PC-9 (cell line): ENCODE measurements around the gene EIF2B1. TPM values are rescaled to one million over a fixed set of nuclear protein-coding genes. Genes with fewer than 3 reads are reported as not detected.

Source experiments
- BruUV-seq: library from RNA; stranded (reverse); fragments of 400-500 nt; replicated peaks from 2 replicates; lab custom pipeline; 2021; lab: Mats Ljungman, UMichigan
- CTCF ChIA-PET: fragments of 300-600 bp; sonication (Branson Sonifier 250); formaldehyde crosslinking; loops from one replicate; lab custom pipeline; 2022; ENCODE audit warnings: antibody characterized with exemption; lab: Charles Lee
- POLR2A ChIA-PET: fragments of 300-600 bp; sonication (Branson Sonifier 250); formaldehyde crosslinking; loops from one replicate; lab custom pipeline; 2022; ENCODE audit warnings: antibody characterized with exemption; ENCODE audit not compliant: unreplicated experiment; lab: Charles Lee
- DNase-seq, 2 experiments: peaks; one replicate each; pipeline versions ENCODE4 v3.0.0 to v3.0.0-alpha.2; 2015 to 2022; ENCODE audit warnings: mixed read lengths in 1 of 2
- H2AFZ ChIP-seq: fragments of 200-600 bp; sonication (generic); 2 replicates; pipeline ENCODE4 v1.8.1; 2017; ENCODE audit warnings: antibody characterized with exemption
- H3F3A ChIP-seq: fragments of 200-600 bp; sonication (generic); 2 replicates; pipeline ENCODE4 v1.8.1; 2017; ENCODE audit warnings: antibody characterized with exemption, mild to moderate bottlenecking, low read depth; ENCODE audit not compliant: insufficient read depth
- H3K27ac ChIP-seq: fragments of 200-600 bp; sonication (generic); 2 replicates; pipeline ENCODE4 v1.6.1; 2016; ENCODE audit warnings: mixed run types
- H3K27me3 ChIP-seq: fragments of 200-600 bp; sonication (generic); 2 replicates; pipeline ENCODE4 v1.6.1; 2016; ENCODE audit warnings: low read depth, mixed run types; ENCODE audit not compliant: insufficient read depth
- H3K36me3 ChIP-seq: fragments of 200-600 bp; sonication (generic); 2 replicates; pipeline ENCODE4 v1.6.1; 2016; ENCODE audit warnings: low read depth, mixed run types
- H3K4me1 ChIP-seq: fragments of 200-600 bp; sonication (generic); replicated peaks from 2 replicates; pipeline ENCODE4 v1.6.1; 2016; ENCODE audit warnings: mixed run types; ENCODE audit not compliant: insufficient read depth
- H3K4me2 ChIP-seq: fragments of 200-600 bp; sonication (generic); 2 replicates; pipeline ENCODE4 v1.6.1; 2017; ENCODE audit warnings: mixed run types
- H3K4me3 ChIP-seq: fragments of 200-600 bp; sonication (generic); 2 replicates; pipeline ENCODE4 v1.6.1; 2016; ENCODE audit warnings: mixed run types
- H3K79me2 ChIP-seq: fragments of 200-600 bp; sonication (generic); 2 replicates; pipeline ENCODE4 v1.6.1; 2017; ENCODE audit warnings: low read depth, mixed run types
- H3K9me2 ChIP-seq: fragments of 200-600 bp; sonication (generic); 2 replicates; pipeline ENCODE4 v1.8.1; 2017; ENCODE audit warnings: mild to moderate bottlenecking; ENCODE audit not compliant: insufficient read depth
- H3K9me3 ChIP-seq: fragments of 200-600 bp; sonication (generic); 2 replicates; pipeline ENCODE4 v1.8.1; 2016; ENCODE audit warnings: low read depth; ENCODE audit not compliant: insufficient read depth
- H4K20me1 ChIP-seq: fragments of 200-600 bp; sonication (generic); 2 replicates; pipeline ENCODE4 v1.8.1; 2017; ENCODE audit not compliant: insufficient read depth
- CTCF ChIP-seq: fragments of 200-600 bp; sonication (generic); conservative IDR thresholded peaks from 2 replicates; pipeline ENCODE4 v1.6.1; 2017; ENCODE audit warnings: mixed run types, antibody characterized with exemption, mild to moderate bottlenecking, moderate library complexity
- EZH2 ChIP-seq: fragments of 200-600 bp; sonication (generic); IDR thresholded peaks from 2 replicates; pipeline ENCODE4 v1.8.0; 2017; ENCODE audit warnings: antibody characterized with exemption, low read depth
- intact Hi-C: fragments of 100-400 bp; cut with micrococcal nuclease; formaldehyde crosslinking; loops from one replicate; pipeline ENCODE4 v1.10.0; 2022; ENCODE audit not compliant: unreplicated experiment
- total RNA-seq: library from RNA; stranded (reverse); gene quantifications from 2 replicates; pipeline ENCODE4 v1.2.3, GENCODE V29; 2021

The EIF2B1 gene
- total RNA-seq, 1 experiment from 2014 or later = 47.3 TPM

GRCh38 chr12:123617144-123617543 lies 16.3 kb downstream of the EIF2B1 start:
- peaks cover 6% of the 10 kb centered on the region for H4K20me1 ChIP-seq
- CTCF ChIA-PET = interaction anchor here (0.7 kb wide), 1 partner anchor 1035 kb away, joined by 10 read pairs; no protein-coding TSS in a partner anchor
- no peaks in the 10 kb centered on the region for H3K79me2 ChIP-seq
- TF ChIP-seq EZH2 (no peak), CTCF (no peak)
- H3K4me2 ChIP-seq = no peak overlapping the region
- H3K4me1 ChIP-seq = no peaks in the 10 kb centered on the region
- H2AFZ ChIP-seq = no peak overlapping the region
- BruUV-seq = no TSS peak
- H3K9me3 ChIP-seq = no peaks in the 10 kb centered on the region
- no peaks in the 10 kb centered on the region for H3K9me2 ChIP-seq
- H3K27ac ChIP-seq = no peak overlapping the region
- no peak for DNase-seq
- intact Hi-C loops = no loop called here
- H3K27me3 ChIP-seq = no peaks in the 10 kb centered on the region
- H3F3A ChIP-seq = peaks cover 8% of the 10 kb centered on the region; the same call in 1 of the 2 replicates
- POLR2A ChIA-PET = no interaction called here
- peaks cover 30% of the 10 kb centered on the region for H3K36me3 ChIP-seq
- no peak overlapping the region for H3K4me3 ChIP-seq

- no peak overlapping the region for H3K27ac ChIP-seq
- H3K9me2 ChIP-seq = no peaks in the 10 kb centered on the region
- H3F3A ChIP-seq = peaks cover 4% of the 10 kb centered on the region; the same call in 1 of the 2 replicates
- POLR2A ChIA-PET = no interaction called here
- H3K36me3 ChIP-seq = peaks cover 28% of the 10 kb centered on the region
- no peak overlapping the region for H3K4me3 ChIP-seq
- no peak for DNase-seq
- no peaks in the 10 kb centered on the region for H3K79me2 ChIP-seq
- H3K4me2 ChIP-seq = no peak overlapping the region
- no peak overlapping the region for H2AFZ ChIP-seq
- H3K9me3 ChIP-seq = no peaks in the 10 kb centered on the region
- CTCF ChIA-PET = no interaction called here
- TF ChIP-seq EZH2 (no peak), CTCF (no peak)
- no peaks in the 10 kb centered on the region for H3K4me1 ChIP-seq
- intact Hi-C loops = no loop called here
- no peaks in the 10 kb centered on the region; the same call in 1 of the 2 replicates for H4K20me1 ChIP-seq
- no TSS peak for BruUV-seq
- H3K27me3 ChIP-seq = no peaks in the 10 kb centered on the region
Measured at GRCh38 chr12:123614531-123614930, 19.0 kb downstream of the EIF2B1 start.

- peaks cover 28% of the 10 kb centered on the region for H3K36me3 ChIP-seq
- intact Hi-C loops = no loop called here
- DNase-seq = no peak
- no peak overlapping the region for H2AFZ ChIP-seq
- no peaks in the 10 kb centered on the region for H3K9me2 ChIP-seq
- no peaks in the 10 kb centered on the region for H3K27me3 ChIP-seq
- peaks cover 4% of the 10 kb centered on the region; the same call in 1 of the 2 replicates for H3F3A ChIP-seq
- no peaks in the 10 kb centered on the region for H3K9me3 ChIP-seq
- no TSS peak for BruUV-seq
- no peak overlapping the region for H3K27ac ChIP-seq
- H3K4me2 ChIP-seq = no peak overlapping the region
- no peak for TF ChIP-seq CTCF
- TF ChIP-seq EZH2 = no peak
- H3K79me2 ChIP-seq = no peaks in the 10 kb centered on the region
- CTCF ChIA-PET = no interaction called here
- no peaks in the 10 kb centered on the region; the same call in 1 of the 2 replicates for H4K20me1 ChIP-seq
- no peak overlapping the region for H3K4me3 ChIP-seq
- H3K4me1 ChIP-seq = no peaks in the 10 kb centered on the region
- POLR2A ChIA-PET = no interaction called here
Measured at GRCh38 chr12:123614110-123614509, 19.4 kb downstream of the EIF2B1 start.
